Spinal cord (tissue), 4 donors: ENCODE results near the gene SEPTIN5. TPM values are rescaled to one million over a fixed set of nuclear protein-coding genes. Genes with fewer than 3 reads are reported as not detected.

ENCODE experiments used
- polyA plus RNA-seq, 2 donors: library from polyadenylated mRNA; unstranded; fragments of 120-200 nt; gene quantifications; one replicate each; pipeline ENCODE4 v1.2.1, GENCODE V29; 2013; ENCODE audit not compliant: insufficient read length in 2 of 2
- total RNA-seq, 2 donors: library from RNA; depleted of rRNA in 1 of 2; stranded (reverse); fragments of 120-200 nt in 1 of 2; fragments of >200 nt in 1 of 2; gene quantifications; one replicate each; pipeline versions ENCODE4 v1.2.3 to v1.2.4, GENCODE V29; 2013 to 2014

The SEPTIN5 gene
- total and polyA plus RNA-seq, 4 donors, result 82.9 to 294 (median 174) TPM

Other genes with a start within 250 kb of the SEPTIN5 start
- gene UFD1, start 235.3 kb upstream of the SEPTIN5 start, total RNA-seq, result 10 to 100 TPM; 28.9 to 51.5 TPM
- 10 to 100 TPM; 53.7 to 58.3 TPM for gene UFD1, start 235.3 kb upstream of the SEPTIN5 start, polyA plus RNA-seq
- 1 to 10 TPM; 4.0 to 7.9 TPM for gene CDC45, start 234.6 kb upstream of the SEPTIN5 start, total RNA-seq
- 1 to 10 TPM; 7.4 to 8.5 TPM for gene CDC45, start 234.6 kb upstream of the SEPTIN5 start, polyA plus RNA-seq
- gene CLDN5, start 190.1 kb upstream of the SEPTIN5 start, total RNA-seq, result 100 to 1,000 TPM in 1 of 2 donors, 10 to 100 TPM in 1; 61.0 to 203 TPM
- 100 to 1,000 TPM in 1 of 2 donors, 10 to 100 TPM in 1; 98.9 to 103 TPM for gene CLDN5, start 190.1 kb upstream of the SEPTIN5 start, polyA plus RNA-seq
- 10 to 100 TPM in 1 of 2 donors, 1 to 10 TPM in 1; 5.3 to 14.4 TPM for gene GP1BB, start 9.0 kb downstream of the SEPTIN5 start, total RNA-seq
- gene GP1BB, start 9.0 kb downstream of the SEPTIN5 start, polyA plus RNA-seq, result 10 to 100 TPM; 39.8 to 50.5 TPM
- gene TBX1, start 46.3 kb downstream of the SEPTIN5 start, total RNA-seq, result 1 to 10 TPM in 1 of 2 donors, not detected in 1; 1.3 TPM
- gene TBX1, start 46.3 kb downstream of the SEPTIN5 start, polyA plus RNA-seq, result under 1 TPM; 0.35 to 0.63 TPM
- gene GNB1L, start 140.4 kb downstream of the SEPTIN5 start, total RNA-seq, result 1 to 10 TPM; 3.2 to 4.8 TPM
- gene GNB1L, start 140.4 kb downstream of the SEPTIN5 start, polyA plus RNA-seq, result 10 to 100 TPM in 1 of 2 donors, 1 to 10 TPM in 1; 5.8 to 10.3 TPM
- gene RTL10, start 140.4 kb downstream of the SEPTIN5 start, total RNA-seq, result 10 to 100 TPM; 11.0 to 14.8 TPM
- 10 to 100 TPM; 14.7 to 18.7 TPM for gene RTL10, start 140.4 kb downstream of the SEPTIN5 start, polyA plus RNA-seq
- gene COMT, start 227.3 kb downstream of the SEPTIN5 start, total RNA-seq, result 100 to 1,000 TPM in 1 of 2 donors, 10 to 100 TPM in 1; 72.6 to 139 TPM
- gene COMT, start 227.3 kb downstream of the SEPTIN5 start, polyA plus RNA-seq, result 100 to 1,000 TPM; 154 to 158 TPM
- 10 to 100 TPM; 17.1 to 21.7 TPM for gene TXNRD2, start 227.3 kb downstream of the SEPTIN5 start, total RNA-seq
- gene TXNRD2, start 227.3 kb downstream of the SEPTIN5 start, polyA plus RNA-seq, result 10 to 100 TPM; 25.6 to 29.4 TPM